ENCODE data around the gene NDUFS2.

DNA sequence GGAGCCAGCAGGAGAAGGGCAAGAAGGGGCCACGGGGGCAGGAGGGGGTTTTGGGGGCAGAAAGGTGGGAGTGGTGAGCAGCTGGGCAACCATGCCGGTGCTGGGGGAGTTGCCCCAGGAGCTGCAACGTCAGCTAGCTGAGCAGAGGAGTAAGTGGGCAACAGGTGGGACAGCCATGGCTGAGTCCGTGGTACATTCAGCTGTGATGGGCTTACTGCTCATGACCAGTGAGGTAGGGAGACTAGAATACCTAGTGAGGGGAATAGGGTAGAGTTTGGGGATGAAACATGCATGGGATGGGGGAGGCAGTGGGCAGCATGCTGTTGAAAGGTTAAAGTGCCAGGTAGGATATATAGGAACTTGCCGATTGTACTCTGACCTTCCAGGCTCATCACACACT lies 40.5 kb upstream of the NDUFS2 start:
- TF ChIP-seq TAF1 (IDR thresholded peaks at IDR 0.05; ENCODE audit: borderline replicate concordance, insufficient read depth, low read length), result no peak
- TF ChIP-seq, protein P1, sequence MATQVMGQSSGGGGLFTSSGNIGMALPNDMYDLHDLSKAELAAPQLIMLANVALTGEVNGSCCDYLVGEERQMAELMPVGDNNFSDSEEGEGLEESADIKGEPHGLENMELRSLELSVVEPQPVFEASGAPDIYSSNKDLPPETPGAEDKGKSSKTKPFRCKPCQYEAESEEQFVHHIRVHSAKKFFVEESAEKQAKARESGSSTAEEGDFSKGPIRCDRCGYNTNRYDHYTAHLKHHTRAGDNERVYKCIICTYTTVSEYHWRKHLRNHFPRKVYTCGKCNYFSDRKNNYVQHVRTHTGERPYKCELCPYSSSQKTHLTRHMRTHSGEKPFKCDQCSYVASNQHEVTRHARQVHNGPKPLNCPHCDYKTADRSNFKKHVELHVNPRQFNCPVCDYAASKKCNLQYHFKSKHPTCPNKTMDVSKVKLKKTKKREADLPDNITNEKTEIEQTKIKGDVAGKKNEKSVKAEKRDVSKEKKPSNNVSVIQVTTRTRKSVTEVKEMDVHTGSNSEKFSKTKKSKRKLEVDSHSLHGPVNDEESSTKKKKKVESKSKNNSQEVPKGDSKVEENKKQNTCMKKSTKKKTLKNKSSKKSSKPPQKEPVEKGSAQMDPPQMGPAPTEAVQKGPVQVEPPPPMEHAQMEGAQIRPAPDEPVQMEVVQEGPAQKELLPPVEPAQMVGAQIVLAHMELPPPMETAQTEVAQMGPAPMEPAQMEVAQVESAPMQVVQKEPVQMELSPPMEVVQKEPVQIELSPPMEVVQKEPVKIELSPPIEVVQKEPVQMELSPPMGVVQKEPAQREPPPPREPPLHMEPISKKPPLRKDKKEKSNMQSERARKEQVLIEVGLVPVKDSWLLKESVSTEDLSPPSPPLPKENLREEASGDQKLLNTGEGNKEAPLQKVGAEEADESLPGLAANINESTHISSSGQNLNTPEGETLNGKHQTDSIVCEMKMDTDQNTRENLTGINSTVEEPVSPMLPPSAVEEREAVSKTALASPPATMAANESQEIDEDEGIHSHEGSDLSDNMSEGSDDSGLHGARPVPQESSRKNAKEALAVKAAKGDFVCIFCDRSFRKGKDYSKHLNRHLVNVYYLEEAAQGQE (IDR thresholded peaks at IDR 0.05; ENCODE audit: insufficient read depth in 1 of 2, low read depth in 2 of 2, low read length in 2 of 2), result no peak

All from PFSK-1 (cell line).